ENCODE results near the gene EFEMP2. TPM values are rescaled to one million over a fixed set of nuclear protein-coding genes. Genes with fewer than 3 reads are reported as not detected.

EFEMP2 gene
- total RNA-seq, 1 experiment from 2014 or later, result 4.5 TPM

DNA sequence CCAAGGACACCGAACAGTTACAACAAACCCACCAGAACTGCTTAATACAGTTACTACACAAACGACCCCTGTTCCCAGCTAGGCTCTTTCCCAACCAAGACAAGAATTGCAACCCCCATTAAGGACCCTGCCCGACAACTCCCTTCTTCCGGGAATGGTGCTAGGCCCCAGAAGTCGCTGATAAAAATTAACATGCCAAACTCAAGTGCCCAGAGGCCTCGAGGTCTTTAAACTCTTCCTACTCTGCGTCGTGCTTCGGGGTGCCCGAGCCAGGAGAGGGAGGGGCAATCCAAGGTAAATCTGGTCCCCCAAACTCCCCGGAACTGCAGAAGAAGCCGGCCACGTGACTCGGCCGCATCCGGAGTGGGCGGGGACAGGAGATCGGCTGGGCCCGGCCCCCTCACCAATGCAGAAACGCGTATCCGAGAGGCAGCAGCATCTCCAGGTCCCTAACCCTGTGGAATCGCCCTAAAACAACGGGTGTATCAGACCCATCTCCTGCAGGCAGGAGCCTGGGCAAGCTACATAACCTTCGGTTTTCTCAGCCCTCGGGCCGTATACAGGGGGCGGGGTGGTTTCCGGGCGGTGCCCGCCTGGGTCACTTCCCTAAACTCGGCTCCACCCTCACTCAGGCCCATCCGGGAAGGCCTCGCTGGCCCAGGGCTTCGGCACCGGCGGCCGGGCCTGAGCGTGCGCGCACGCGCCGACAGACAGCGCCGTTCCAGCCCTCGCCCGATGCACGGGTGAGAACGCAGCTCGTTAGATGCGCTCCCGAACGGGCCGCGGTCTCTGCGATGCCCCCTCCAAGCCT lies 15.7 kb downstream of the EFEMP2 start:
- H2AFZ ChIP-seq (ENCODE audit: low read length), result no peak overlapping the region

DNA sequence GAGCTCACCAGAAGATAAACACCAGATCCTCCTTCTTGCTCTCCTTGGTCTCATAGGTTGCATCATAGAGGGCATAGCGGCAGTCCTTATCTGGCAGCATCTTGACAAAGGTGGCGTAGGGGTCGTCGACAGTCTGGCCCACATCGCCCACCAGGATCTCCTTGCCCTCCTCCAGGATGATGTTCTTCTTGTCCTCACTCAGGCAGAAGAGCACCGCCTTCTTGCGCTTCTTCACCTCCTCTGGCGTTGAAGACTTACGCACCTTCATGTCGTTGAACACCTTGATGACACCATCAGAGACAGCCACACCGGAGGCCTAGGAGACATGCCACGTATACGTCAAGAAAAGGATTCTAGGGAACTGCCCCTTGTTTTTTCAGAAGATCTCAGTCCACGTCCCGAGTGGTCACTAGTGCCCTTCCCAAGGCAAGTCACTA lies 16.7 kb downstream of the EFEMP2 start:
- H3K9me2 ChIP-seq (replicated peaks; ENCODE audit: low read length), result no peaks in the 10 kb centered on the region
- H3K9me3 ChIP-seq (ENCODE audit: low read length), result no peaks in the 10 kb centered on the region
- H2AFZ ChIP-seq (ENCODE audit: low read length), result no peak overlapping the region
- H4K20me1 ChIP-seq (ENCODE audit: low read length), result peaks cover 49% of the 10 kb centered on the region
- H3K9ac ChIP-seq (ENCODE audit: low read length), result no peak overlapping the region
- TF ChIP-seq EZH2 (IDR thresholded peaks at IDR 0.05; ENCODE audit: low read length, unreplicated experiment) (no peak), EZH2phosphoT487 (IDR thresholded peaks at IDR 0.05; ENCODE audit: borderline replicate concordance, low read length) (no peak)
- TF ChIP-seq, protein P1, sequence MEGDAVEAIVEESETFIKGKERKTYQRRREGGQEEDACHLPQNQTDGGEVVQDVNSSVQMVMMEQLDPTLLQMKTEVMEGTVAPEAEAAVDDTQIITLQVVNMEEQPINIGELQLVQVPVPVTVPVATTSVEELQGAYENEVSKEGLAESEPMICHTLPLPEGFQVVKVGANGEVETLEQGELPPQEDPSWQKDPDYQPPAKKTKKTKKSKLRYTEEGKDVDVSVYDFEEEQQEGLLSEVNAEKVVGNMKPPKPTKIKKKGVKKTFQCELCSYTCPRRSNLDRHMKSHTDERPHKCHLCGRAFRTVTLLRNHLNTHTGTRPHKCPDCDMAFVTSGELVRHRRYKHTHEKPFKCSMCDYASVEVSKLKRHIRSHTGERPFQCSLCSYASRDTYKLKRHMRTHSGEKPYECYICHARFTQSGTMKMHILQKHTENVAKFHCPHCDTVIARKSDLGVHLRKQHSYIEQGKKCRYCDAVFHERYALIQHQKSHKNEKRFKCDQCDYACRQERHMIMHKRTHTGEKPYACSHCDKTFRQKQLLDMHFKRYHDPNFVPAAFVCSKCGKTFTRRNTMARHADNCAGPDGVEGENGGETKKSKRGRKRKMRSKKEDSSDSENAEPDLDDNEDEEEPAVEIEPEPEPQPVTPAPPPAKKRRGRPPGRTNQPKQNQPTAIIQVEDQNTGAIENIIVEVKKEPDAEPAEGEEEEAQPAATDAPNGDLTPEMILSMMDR (conservative IDR thresholded peaks at IDR 0.05; ENCODE audit: low read depth, low read length), result no peak
- H3K4me2 ChIP-seq (ENCODE audit: low read length), result peak overlapping the region; percentile 95
- H3K79me2 ChIP-seq (ENCODE audit: low read length), result peaks cover 47% of the 10 kb centered on the region
- no peak for ATAC-seq
- peaks cover 11% of the 10 kb centered on the region for H3F3A ChIP-seq (ENCODE audit: low read length, unreplicated experiment)
- H3K27me3 ChIP-seq (ENCODE audit: low read length), result no peaks in the 10 kb centered on the region
- ChIA-PET CTCF (no interaction called here), POLR2A (ENCODE audit: unreplicated experiment) (interaction anchor here (0.6 kb wide), 1 partner anchor 27 kb away, joined by 11 read pairs; no protein-coding TSS in a partner anchor)
- intact Hi-C loops (cut with micrococcal nuclease), result no loop called here
- no peak overlapping the region for H3K27ac ChIP-seq (ENCODE audit: low read length)
- H3K4me3 ChIP-seq (ENCODE audit: low read length), result peak overlapping the region; percentile 79
- H3K4me1 ChIP-seq (ENCODE audit: insufficient read depth, low read length), result peaks cover 33% of the 10 kb centered on the region
- no TSS peak for BruUV-seq (replicated peaks)
- no peak for DNase-seq
- H3K36me3 ChIP-seq (ENCODE audit: low read depth, low read length), result peaks cover 56% of the 10 kb centered on the region

More for the DNA sequence above, 15.7 kb downstream of the EFEMP2 start:
- H3K79me2 ChIP-seq (ENCODE audit: low read length), result peaks cover 56% of the 10 kb centered on the region
- no peaks in the 10 kb centered on the region for H3K9me3 ChIP-seq (ENCODE audit: low read length)
- intact Hi-C loops (cut with micrococcal nuclease), result no loop called here
- ChIA-PET CTCF (interaction anchor here (0.5 kb wide), 1 partner anchor 87 kb away, joined by 6 read pairs; no protein-coding TSS in a partner anchor), POLR2A (ENCODE audit: unreplicated experiment) (interaction anchor here (0.6 kb wide), 1 partner anchor 41 kb away, joined by 3 read pairs; no protein-coding TSS in a partner anchor)
- peak overlapping the region; percentile 90 for H3K9ac ChIP-seq (ENCODE audit: low read length)
- no TSS peak for BruUV-seq (replicated peaks)
- H3K27ac ChIP-seq (ENCODE audit: low read length), result peak overlapping the region; percentile 72
- H3K27me3 ChIP-seq (ENCODE audit: low read length), result no peaks in the 10 kb centered on the region
- TF ChIP-seq, protein P1 (conservative IDR thresholded peaks at IDR 0.05; ENCODE audit: low read depth, low read length), result no peak
- no peak for TF ChIP-seq EZH2phosphoT487 (IDR thresholded peaks at IDR 0.05; ENCODE audit: borderline replicate concordance, low read length)
- TF ChIP-seq EZH2 (IDR thresholded peaks at IDR 0.05; ENCODE audit: low read length, unreplicated experiment), result no peak
- peak; percentile 67 for DNase-seq
- H3K9me2 ChIP-seq (replicated peaks; ENCODE audit: low read length), result no peaks in the 10 kb centered on the region
- peaks cover 11% of the 10 kb centered on the region for H3F3A ChIP-seq (ENCODE audit: low read length, unreplicated experiment)
- peak overlapping the region; percentile 79 for H3K4me3 ChIP-seq (ENCODE audit: low read length)
- peaks cover 39% of the 10 kb centered on the region for H3K4me1 ChIP-seq (ENCODE audit: insufficient read depth, low read length)
- peak overlapping the region; percentile 95 for H3K4me2 ChIP-seq (ENCODE audit: low read length)
- peak; percentile 9; the same call in 1 of the 2 replicates for ATAC-seq
- H4K20me1 ChIP-seq (ENCODE audit: low read length), result peaks cover 49% of the 10 kb centered on the region
- peaks cover 48% of the 10 kb centered on the region for H3K36me3 ChIP-seq (ENCODE audit: low read depth, low read length)

All from PC-3 (cell line).